Adrenal gland (tissue), 12 donors: ENCODE results near the gene ATG14. TPM values are rescaled to one million over a fixed set of nuclear protein-coding genes. Genes with fewer than 3 reads are reported as not detected.

Experiments
- DNase-seq, 7 donors: peaks; one replicate each; pipeline ENCODE4 v3.0.0-alpha.2; 2019 to 2020
- H3K27ac ChIP-seq, 5 donors: fragments of 200-600 bp; sonication (generic) in 4 of 5; 1 replicate in 3 of 5; 2 replicates in 2 of 5; pipeline versions ENCODE4 v1.5.1 to v1.8.0; 2016 to 2020; ENCODE audit warnings: mild to moderate bottlenecking in 1 of 5
- H3K27me3 ChIP-seq: fragments of 200-600 bp; 2 replicates; pipeline ENCODE4 v1.8.0; 2021
- H3K36me3 ChIP-seq, 2 donors: fragments of 200-600 bp; replicated peaks in 1 of 2; 1 replicate in 1 of 2; 2 replicates in 1 of 2; pipeline versions ENCODE4 v1.5.1 to v1.8.0; 2018 to 2022
- H3K4me1 ChIP-seq, 2 donors: fragments of 200-600 bp; replicated peaks in 1 of 2; 1 replicate in 1 of 2; 2 replicates in 1 of 2; pipeline versions ENCODE4 v1.5.1 to v1.8.0; 2018 to 2021
- H3K4me3 ChIP-seq, 4 donors: fragments of 200-600 bp; sonication (generic) in 3 of 4; one replicate each; pipeline ENCODE4 v1.5.1; 2016 to 2018
- H3K9me3 ChIP-seq, 3 donors: fragments of 200-600 bp; sonication (generic) in 1 of 3; replicated peaks in 1 of 3; 1 replicate in 2 of 3; 2 replicates in 1 of 3; pipeline versions ENCODE4 v1.5.1 to v1.8.0; 2016 to 2021
- POLR2A ChIP-seq, 2 donors: fragments of 450-650 bp; IDR thresholded peaks; one replicate each; pipeline ENCODE4 v1.6.1; 2017; ENCODE audit warnings: antibody characterized with exemption in 2 of 2, mild to moderate bottlenecking in 2 of 2, moderate library complexity in 1 of 2
- WGBS, 4 donors: extraction: QIAGEN DNeasy Blood & Tissue Kit in 2 of 4; methylation state at CpG; one replicate each; pipeline versions ENCODE4 v1.1.5 to v1.1.7; 2013 to 2017; 5-methylcytosine and 5-hydroxymethylcytosine counted together
- intact Hi-C, 2 donors: fragments of 100-400 bp; cut with DNase I; formaldehyde crosslinking; loops; one replicate each; pipeline versions ENCODE4 v1.14.1 to v1.15.0; 2022 to 2023
- polyA plus RNA-seq, 3 donors: library from polyadenylated mRNA; stranded (reverse); fragments of 200-250 nt in 2 of 3; fragments of 350-450 nt in 1 of 3; fragmentation: Illumina TruSeq in 1 of 3; extraction: RNeasy Lipid Tissue Mini Kit (QIAGEN cat#74804) in 1 of 3; gene quantifications; one replicate each; pipeline ENCODE4 v1.2.3, GENCODE V29; 2013 to 2014
- total RNA-seq, 9 donors: library from RNA; depleted of rRNA in 4 of 9; stranded (reverse); fragments of >200 nt in 4 of 9; fragments of 120-200 nt in 1 of 9; fragmentation: NEBNext Ultra II Directional in 1 of 9; extraction: Animal tissue kit (Norgen Biotek cat#: 25700) in 1 of 9; gene quantifications; one replicate each; pipeline versions ENCODE4 v1.1.0 to v1.2.4, GENCODE V29; 2013 to 2023
- TF ChIP-seq, protein P1 (sequence below), 6 experiments: fragments of 450-650 bp in 4 of 6; fragments of 200-600 bp in 2 of 6; sonication (generic) in 1 of 6; IDR thresholded peaks; 1 replicate in 5 of 6; 2 replicates in 1 of 6; pipeline versions ENCODE4 v1.5.1 to v1.8.0; 2016 to 2021; ENCODE audit warnings: antibody characterized with exemption in 6 of 6, mild to moderate bottlenecking in 2 of 6, moderate library complexity in 1 of 6
- donor health status: healthy with polysubstance abuse.
- donor health status: Bipolar disorder and iron deficiency.
- donor health status: DM: yes; HTN: yes; CAD: no.
- donor health status: DM: no; HTN: no; CAD: no.
- donor health status: DM: no; HTN: no; CAD: no.
- donor health status: DM: yes; HTN: yes; CAD: no.

ATG14 gene
- total and polyA plus RNA-seq, 12 donors: 5.1 to 21.7 (median 12.2) TPM

DNA sequence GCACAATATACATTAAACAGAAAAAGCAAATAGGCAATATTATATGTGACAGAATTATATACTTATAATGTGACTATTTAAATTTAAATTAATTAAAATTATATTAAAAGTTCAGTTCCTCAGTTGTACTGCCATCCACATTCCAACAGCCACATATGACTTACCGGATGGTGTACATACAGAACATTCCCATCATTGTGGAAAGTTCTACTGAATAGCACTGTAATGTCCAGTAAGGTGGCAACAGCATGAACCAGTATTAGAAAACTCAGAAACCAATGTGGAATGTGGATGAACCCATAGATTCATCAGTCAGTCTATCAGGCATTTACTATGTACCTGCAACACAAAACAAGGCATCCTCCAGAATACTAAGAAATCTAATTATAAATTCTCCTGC, 12.4 kb downstream of the ATG14 start:
- 93 to 95% (median 93%) methylated on average over 1 of the region's 1 CpG for WGBS, 4 donors
- intact Hi-C loops: no loop called here
- H3K9me3 ChIP-seq: no peaks in the 10 kb centered on the region
- no peaks in the 10 kb centered on the region for H3K36me3 ChIP-seq
- no peak for DNase-seq
- H3K4me3 ChIP-seq: no peak overlapping the region
- H3K27ac ChIP-seq: peak overlapping the region in 3 of 5 donors; percentile 21 to 56 (median 26)
- peaks cover 8 to 14% of the 10 kb centered on the region in 2 donors for H3K4me1 ChIP-seq
- no peak for TF ChIP-seq POLR2A (IDR thresholded peaks at IDR 0.05)
- TF ChIP-seq, protein P1, sequence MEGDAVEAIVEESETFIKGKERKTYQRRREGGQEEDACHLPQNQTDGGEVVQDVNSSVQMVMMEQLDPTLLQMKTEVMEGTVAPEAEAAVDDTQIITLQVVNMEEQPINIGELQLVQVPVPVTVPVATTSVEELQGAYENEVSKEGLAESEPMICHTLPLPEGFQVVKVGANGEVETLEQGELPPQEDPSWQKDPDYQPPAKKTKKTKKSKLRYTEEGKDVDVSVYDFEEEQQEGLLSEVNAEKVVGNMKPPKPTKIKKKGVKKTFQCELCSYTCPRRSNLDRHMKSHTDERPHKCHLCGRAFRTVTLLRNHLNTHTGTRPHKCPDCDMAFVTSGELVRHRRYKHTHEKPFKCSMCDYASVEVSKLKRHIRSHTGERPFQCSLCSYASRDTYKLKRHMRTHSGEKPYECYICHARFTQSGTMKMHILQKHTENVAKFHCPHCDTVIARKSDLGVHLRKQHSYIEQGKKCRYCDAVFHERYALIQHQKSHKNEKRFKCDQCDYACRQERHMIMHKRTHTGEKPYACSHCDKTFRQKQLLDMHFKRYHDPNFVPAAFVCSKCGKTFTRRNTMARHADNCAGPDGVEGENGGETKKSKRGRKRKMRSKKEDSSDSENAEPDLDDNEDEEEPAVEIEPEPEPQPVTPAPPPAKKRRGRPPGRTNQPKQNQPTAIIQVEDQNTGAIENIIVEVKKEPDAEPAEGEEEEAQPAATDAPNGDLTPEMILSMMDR (IDR thresholded peaks at IDR 0.05): no peak
- H3K27me3 ChIP-seq: no peaks in the 10 kb centered on the region

DNA sequence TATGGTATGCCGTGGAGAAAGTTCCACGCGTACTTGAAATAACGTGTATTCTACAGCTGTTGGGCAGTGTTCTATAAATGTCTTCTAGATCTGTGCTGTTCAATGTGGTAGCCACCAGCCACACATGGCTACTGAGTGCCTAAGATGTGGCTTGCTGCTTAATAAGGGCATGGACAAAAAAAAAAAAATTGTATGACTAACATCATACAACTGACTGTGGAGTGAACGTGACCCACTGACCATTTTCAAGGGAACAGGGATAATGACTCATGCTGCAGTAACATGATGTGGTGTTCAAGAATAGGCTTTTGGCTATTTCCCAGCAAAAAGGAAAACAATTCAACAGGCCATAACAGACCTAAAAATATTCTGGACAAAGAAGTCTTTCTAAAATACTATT, 13.0 kb downstream of the ATG14 start:
- peak overlapping the region in 2 of 5 donors; percentile 21 to 56 for H3K27ac ChIP-seq
- intact Hi-C loops: no loop called here
- no peaks in the 10 kb centered on the region for H3K27me3 ChIP-seq
- no peak overlapping the region for H3K4me3 ChIP-seq
- peak; percentile 55 to 83 (median 76) for DNase-seq
- H3K9me3 ChIP-seq: no peaks in the 10 kb centered on the region
- no peaks in the 10 kb centered on the region for H3K36me3 ChIP-seq
- TF ChIP-seq POLR2A (IDR thresholded peaks at IDR 0.05): peak in 1 of 2 donors; percentile 31
- TF ChIP-seq, protein P1 (IDR thresholded peaks at IDR 0.05): no peak
- peaks cover 8 to 14% of the 10 kb centered on the region in 2 donors for H3K4me1 ChIP-seq
- 67 to 76% (median 68%) methylated on average over 5 of the region's 5 CpGs for WGBS, 4 donors

GRCh38 chr14:55389330-55389729, 22.3 kb downstream of the ATG14 start:
- 78 to 82% (median 79%) methylated on average over 4 of the region's 4 CpGs for WGBS, 4 donors
- H3K27ac ChIP-seq: no peak overlapping the region
- no peak overlapping the region for H3K4me3 ChIP-seq
- H3K36me3 ChIP-seq: peaks cover 0 to 34% of the 10 kb centered on the region in 2 donors
- no peaks in the 10 kb centered on the region for H3K9me3 ChIP-seq
- TF ChIP-seq POLR2A (IDR thresholded peaks at IDR 0.05): no peak
- DNase-seq: no peak
- H3K27me3 ChIP-seq: no peaks in the 10 kb centered on the region
- intact Hi-C loops: no loop called here
- H3K4me1 ChIP-seq: no peaks in the 10 kb centered on the region

- H3K27ac ChIP-seq: no peak overlapping the region
- DNase-seq: no peak
- H3K4me3 ChIP-seq: no peak overlapping the region
- H3K27me3 ChIP-seq: no peaks in the 10 kb centered on the region
- intact Hi-C loops: no loop called here
- no peaks in the 10 kb centered on the region for H3K9me3 ChIP-seq
- no peak for TF ChIP-seq POLR2A (IDR thresholded peaks at IDR 0.05)
- TF ChIP-seq, protein P1 (IDR thresholded peaks at IDR 0.05): no peak
- no peaks in the 10 kb centered on the region for H3K4me1 ChIP-seq
- peaks cover 0 to 34% of the 10 kb centered on the region in 2 donors for H3K36me3 ChIP-seq
Measured at GRCh38 chr14:55388160-55388559, 23.5 kb downstream of the ATG14 start.

- intact Hi-C loops: no loop called here
- 95 to 98% (median 97%) methylated on average over 4 of the region's 4 CpGs for WGBS, 4 donors
- DNase-seq: no peak
Measured at GRCh38 chr14:55387121-55387520, 24.5 kb downstream of the ATG14 start.

More at GRCh38 chr14:55387121-55387520, 24.5 kb downstream of the ATG14 start:
- Histone ChIP-seq H3K9me3 (no peaks in the 10 kb centered on the region), H3K36me3 (peaks cover 0 to 39% of the 10 kb centered on the region in 2 donors), H3K4me3 (no peak overlapping the region), H3K27me3 (no peaks in the 10 kb centered on the region), H3K27ac (no peak overlapping the region), H3K4me1 (no peaks in the 10 kb centered on the region)
- TF ChIP-seq POLR2A (IDR thresholded peaks at IDR 0.05): no peak
- TF ChIP-seq, protein P1 (IDR thresholded peaks at IDR 0.05): no peak
